H54 (cell line): Measurements from ENCODE around the gene DBX1.
A peak's percentile ranks its signal among the peaks of the same experiment; 100 is the strongest.
"Not testable (repeated sequence)": the region's sequence is repeated elsewhere in the genome, so short reads cannot be mapped to it uniquely, and the experiment has no call there.

Experiments used
- DNase-seq: peaks from one replicate; pipeline ENCODE4 v3.0.0; 2011; ENCODE audit warnings: low spot score, mixed read lengths; ENCODE audit not compliant: insufficient read length
- FAIRE-seq: peaks from 3 replicates; lab custom pipeline; 2011; peaks lifted over from hg19 to GRCh38; lab: Jason Lieb, UNC
- POLR2A ChIP-seq: IDR thresholded peaks from 2 replicates; pipeline ENCODE4 v1.6.1; 2011; ENCODE audit warnings: low read depth, mild to moderate bottlenecking, low read length

DBX1 gene

GRCh38 chr11:20156280-20156875 is 3.9 kb downstream of the DBX1 start:
- FAIRE-seq (no peak), DNase-seq (no peak)
- TF ChIP-seq POLR2A = no peak

GRCh38 chr11:20155683-20156279 is 4.5 kb downstream of the DBX1 start:
- DNase-seq (no peak), FAIRE-seq (no peak)
- TF ChIP-seq POLR2A = no peak

GRCh38 chr11:20154381-20154780 is 5.9 kb downstream of the DBX1 start:
- TF ChIP-seq POLR2A = no peak
- FAIRE-seq (no peak), DNase-seq (peak; percentile 29)

GRCh38 chr11:20138707-20139106 is 21.6 kb downstream of the DBX1 start:
- no peak for FAIRE-seq
- no peak for TF ChIP-seq POLR2A

GRCh38 chr11:20137637-20138036 is 22.6 kb downstream of the DBX1 start:
- DNase-seq (no peak), FAIRE-seq (no peak)
- no peak for TF ChIP-seq POLR2A

More at GRCh38 chr11:20138707-20139106, 21.6 kb downstream of the DBX1 start:
- no peak for DNase-seq

- DNase-seq = no peak
- FAIRE-seq = no peak
- no peak for TF ChIP-seq POLR2A
These were observed 25.1 kb downstream of the DBX1 start for GRCh38 chr11:20134991-20135736.

GRCh38 chr11:20132667-20133039 is 27.6 kb downstream of the DBX1 start:
- no peak for TF ChIP-seq POLR2A
- DNase-seq (no peak), FAIRE-seq (no peak)

- no peak for TF ChIP-seq POLR2A
- no peak for FAIRE-seq
These were observed 28.2 kb downstream of the DBX1 start for GRCh38 chr11:20131788-20132666.

GRCh38 chr11:20129665-20130064 is 30.6 kb downstream of the DBX1 start:
- DNase-seq (no peak), FAIRE-seq (no peak)
- TF ChIP-seq POLR2A = no peak

More at GRCh38 chr11:20131788-20132666, 28.2 kb downstream of the DBX1 start:
- peak; percentile 46 for DNase-seq

- FAIRE-seq, DNase-seq: not testable (repeated sequence)
These were observed 31.8 kb downstream of the DBX1 start for GRCh38 chr11:20128528-20128825.

GRCh38 chr11:20127671-20128527 is 32.4 kb downstream of the DBX1 start:
- TF ChIP-seq POLR2A = no peak
- no peak for FAIRE-seq
- DNase-seq = peak; percentile 55

- DNase-seq (no peak), FAIRE-seq (no peak)
- TF ChIP-seq POLR2A = no peak
These were observed 33.6 kb downstream of the DBX1 start for GRCh38 chr11:20126724-20127123.

GRCh38 chr11:20125927-20126326 is 34.3 kb downstream of the DBX1 start:
- FAIRE-seq = no peak
- TF ChIP-seq POLR2A = no peak
- peak; percentile 70 for DNase-seq

- TF ChIP-seq POLR2A = no peak
- FAIRE-seq = no peak
- DNase-seq = no peak
These were observed 38.1 kb downstream of the DBX1 start for GRCh38 chr11:20122131-20122530.
